Bone marrow (tissue), 2 donors: ENCODE data around the gene RNF223.
"Not testable (repeated sequence)": the region's sequence is repeated elsewhere in the genome, so short reads cannot be mapped to it uniquely, and the experiment has no call there.

Source experiments
- DNase-seq, 2 donors: peaks; one replicate each; lab custom pipeline; 2025; lab: John Stamatoyannopoulos, UW

Gene RNF223

DNA sequence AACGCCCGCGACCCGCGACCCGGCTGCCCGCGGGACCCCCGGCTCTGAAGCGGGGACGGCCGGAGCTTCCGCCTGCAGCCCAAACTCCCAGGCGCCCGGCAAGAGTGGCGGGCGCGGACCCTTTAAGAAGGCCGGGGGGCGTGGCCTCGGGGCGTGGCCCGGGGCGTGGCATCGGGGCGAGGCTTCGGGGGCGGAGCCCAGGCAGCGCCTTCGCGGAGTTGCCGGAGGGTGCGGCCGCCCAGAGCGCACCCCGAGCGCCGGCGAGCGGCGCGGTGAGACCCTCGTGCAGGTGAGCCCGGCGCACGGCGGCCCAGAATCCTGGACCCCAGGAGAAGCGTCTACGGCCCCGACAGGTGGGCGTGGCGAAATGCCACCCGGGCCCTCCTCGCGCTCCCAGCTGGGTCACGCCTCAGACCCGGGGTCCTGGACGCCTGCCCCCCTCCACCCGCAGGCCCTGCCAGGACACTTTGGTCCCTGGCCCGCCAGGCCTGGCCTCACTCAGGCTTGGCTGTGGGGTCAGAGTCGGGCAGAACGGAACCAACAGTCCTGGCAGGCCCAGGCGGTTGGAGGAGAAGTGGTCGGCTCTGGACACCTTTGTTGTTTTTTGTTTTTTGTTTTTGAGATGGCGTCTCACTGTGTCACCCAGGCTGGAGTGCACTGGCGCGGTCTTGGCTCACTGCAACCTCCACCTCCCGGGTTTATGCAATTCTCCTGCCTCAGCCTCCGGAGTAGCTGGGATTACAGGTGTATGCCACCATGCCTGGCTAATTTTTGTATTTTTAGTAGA is 14.4 kb downstream of the RNF223 start:
- DNase-seq, result peak; percentile 38 to 75

DNA sequence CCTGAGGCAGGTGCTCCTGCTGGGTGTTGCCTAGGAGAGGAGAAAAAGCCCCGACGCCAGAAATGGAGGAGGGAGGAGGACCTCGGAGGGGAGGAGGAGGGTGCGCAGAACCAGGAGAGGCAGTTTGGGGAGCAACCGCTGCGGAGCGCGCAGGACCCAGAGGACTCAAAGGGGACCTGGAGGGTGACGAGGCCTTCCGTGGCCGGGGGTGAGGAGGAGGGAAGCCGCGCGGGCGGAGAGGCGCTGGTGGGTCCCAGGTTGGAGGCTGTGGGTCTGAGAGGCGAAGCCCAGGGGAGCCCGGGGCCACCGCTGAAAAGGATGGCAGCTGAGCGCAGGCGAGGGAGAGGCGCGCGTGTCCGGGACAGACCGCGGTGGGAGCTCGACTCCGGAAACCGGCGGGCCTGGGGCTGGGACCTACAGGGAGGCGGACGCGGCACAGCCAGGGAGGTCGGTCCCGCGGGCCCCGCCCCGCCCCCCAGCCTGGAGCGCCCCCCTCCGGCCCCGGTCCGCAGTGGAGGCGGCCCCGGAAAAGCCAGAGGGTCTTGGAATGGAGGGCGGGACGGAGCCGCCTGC is 15.1 kb downstream of the RNF223 start:
- peak in 1 of 2 donors; percentile 24 for DNase-seq

DNA sequence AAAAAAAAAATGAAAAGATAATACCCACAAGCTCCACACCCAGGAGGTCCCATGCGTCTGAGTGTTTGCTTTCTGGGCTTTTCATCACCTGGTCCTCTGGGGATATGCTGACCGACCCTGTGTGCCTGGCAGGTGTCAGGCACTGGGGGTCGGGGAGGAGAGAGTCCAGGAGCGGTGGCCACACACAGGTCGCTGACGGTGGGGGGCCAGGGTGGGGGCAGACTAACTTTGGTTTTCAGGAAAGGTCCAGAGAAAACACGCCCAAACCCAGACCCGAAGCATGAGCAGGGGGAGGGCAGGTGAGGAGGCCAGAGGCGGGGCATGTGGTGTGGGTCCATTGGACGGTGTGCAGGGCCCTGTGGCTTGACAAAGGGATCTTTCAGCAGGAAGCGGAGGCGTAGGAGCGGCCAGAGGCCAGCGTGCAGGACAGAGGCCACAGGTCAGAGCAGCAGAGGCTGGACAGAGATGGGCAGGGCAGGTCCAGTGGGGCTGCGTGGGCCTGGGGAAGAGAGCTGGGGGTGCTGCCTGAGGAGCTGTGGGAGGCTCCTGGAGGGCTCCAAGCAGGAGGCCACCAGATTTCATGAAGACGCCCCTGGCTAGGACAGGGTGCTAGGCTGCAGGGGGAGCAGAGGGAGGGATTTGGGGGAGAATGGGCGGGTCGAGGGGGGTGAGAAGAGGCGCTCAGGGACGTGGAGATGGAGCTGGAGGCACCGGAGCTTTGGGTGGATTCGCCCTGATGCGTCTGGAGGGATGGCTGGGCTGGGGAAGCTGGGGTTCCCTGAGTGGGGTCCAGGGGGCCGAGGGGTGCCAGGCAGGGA is 15.8 kb downstream of the RNF223 start:
- DNase-seq, result no peak

DNA sequence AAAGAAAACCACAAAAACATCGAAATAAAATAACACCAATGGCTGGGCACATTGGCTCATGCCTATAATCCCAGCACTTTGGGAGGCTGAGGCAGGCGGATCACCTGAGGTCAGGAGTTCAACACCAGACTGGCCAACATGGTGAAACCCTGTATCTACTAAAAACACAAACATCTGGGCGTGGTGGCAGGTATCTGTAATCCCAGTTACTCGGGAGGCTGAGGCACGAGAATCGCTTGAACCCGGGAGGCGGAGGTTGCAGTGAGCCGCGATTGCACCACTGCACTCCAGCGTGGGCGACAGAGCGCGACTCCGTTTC is 16.4 kb downstream of the RNF223 start:
- DNase-seq, result not testable (repeated sequence)

DNA sequence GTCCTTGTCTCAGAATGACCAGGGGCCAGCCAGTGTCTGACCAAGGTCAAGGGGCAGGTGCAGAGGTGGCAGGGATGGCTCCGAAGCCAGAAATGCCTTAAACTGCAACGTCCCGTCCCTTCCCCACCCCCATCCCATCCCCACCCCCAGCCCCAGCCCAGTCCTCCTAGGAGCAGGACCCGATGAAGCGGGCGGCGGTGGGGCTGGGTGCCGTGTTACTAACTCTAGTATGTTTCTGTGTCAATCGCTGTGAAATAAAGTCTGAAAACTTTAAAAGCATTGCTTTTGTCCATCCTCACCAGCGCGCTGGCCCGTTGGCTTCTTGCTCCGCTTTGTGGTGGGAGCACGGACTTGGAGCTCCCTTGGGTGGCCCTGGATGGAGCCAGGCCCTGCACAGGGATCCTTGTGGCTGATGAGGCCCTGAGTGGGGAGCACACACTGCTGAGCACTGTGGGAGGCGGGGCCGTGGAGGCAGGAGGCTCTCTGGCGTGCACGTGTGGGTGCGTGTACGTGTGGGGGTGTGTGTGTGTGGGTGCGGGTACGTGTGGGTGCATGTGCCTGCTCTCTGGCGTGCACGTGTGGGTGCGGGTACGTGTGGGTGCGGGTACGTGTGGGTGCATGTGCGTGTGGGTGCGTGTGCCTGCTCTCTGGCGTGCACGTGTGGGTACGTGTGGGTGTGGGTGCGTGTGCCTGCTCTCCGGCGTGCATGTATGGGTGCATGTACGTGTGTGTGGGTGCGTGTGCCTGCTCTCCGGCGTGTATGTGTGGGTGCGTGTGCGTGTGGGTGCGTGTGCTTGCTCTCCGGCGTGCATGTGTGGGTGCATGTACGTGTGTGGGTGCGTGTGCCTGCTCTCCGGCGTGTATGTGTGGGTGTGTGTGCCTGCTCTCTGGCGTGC is 18.0 kb downstream of the RNF223 start:
- no peak for DNase-seq

DNA sequence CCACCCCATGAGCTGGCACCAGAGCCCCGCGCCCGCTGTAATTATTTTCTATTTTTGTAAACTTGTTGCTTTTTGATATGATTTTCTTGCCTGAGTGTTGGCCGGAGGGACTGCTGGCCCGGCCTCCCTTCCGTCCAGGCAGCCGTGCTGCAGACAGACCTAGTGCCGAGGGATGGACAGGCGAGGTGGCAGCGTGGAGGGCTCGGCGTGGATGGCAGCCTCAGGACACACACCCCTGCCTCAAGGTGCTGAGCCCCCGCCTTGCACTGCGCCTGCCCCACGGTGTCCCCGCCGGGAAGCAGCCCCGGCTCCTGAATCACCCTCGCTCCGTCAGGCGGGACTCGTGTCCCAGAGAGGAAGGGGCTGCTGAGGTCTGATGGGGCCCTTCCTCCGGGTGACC is 19.1 kb downstream of the RNF223 start:
- DNase-seq, result no peak

DNA sequence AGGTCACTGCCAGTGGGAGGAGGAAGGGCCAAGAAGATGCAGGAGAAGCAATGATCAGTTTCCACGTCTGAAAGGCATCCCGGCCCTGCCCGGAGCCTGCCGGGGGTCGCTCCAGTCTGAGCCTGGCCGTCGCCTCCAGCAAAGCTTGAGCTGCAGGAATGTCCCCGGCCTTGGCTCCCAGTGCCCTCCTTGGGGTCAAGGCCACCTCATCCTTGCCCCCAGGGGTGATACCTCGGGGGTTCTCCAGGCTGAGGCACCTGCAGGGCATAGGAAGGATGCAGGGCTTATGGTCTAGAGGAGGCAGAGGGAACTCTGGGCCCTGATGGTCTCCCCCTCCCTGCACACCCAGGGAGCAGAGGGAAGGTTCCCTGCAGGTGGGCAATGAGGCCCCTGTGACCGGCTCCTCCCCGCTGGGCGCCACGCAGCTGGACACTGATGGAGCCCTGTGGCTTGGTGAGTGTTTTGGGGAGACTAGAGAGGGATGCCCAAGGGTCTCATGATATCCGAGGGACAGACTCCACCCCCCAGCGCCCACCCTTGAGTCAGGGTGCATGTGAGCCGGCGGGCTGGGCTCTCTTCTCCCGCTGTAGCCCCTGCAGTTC is 19.9 kb downstream of the RNF223 start:
- DNase-seq, result no peak

DNA sequence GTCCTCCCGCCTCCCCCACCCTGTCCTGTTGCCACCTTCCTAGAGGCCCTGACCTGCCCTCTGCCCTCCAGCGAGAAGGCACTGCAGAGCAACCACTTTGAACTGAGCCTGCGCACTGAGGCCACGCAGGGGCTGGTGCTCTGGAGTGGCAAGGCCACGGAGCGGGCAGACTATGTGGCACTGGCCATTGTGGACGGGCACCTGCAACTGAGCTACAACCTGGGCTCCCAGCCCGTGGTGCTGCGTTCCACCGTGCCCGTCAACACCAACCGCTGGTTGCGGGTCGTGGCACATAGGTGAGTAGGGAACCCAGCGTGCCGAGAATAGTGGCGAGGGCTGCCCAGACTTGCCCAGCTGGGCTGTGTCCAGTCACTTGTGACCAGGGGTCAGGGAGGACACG is 20.4 kb downstream of the RNF223 start:
- DNase-seq, result no peak

DNA sequence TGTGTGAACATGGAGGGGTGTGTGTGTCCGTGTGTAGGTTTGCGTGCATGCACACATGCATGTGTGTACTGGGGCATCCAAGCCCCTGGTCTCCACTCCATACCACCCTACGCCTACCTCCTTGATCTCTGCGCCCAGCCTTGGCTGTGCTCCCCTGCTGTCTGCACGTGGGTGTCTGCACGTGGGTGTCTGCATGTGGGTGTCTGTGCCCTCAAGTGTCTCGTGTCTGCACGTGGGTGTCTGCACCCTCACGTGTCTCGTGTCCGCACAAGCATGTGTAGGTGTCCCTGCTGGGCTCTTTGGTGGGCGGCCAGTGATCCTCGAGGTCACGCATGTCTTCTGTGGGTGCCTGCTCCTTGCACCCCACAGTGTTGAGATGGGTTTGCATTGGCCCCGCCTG is 21.1 kb downstream of the RNF223 start:
- DNase-seq, result no peak

DNA sequence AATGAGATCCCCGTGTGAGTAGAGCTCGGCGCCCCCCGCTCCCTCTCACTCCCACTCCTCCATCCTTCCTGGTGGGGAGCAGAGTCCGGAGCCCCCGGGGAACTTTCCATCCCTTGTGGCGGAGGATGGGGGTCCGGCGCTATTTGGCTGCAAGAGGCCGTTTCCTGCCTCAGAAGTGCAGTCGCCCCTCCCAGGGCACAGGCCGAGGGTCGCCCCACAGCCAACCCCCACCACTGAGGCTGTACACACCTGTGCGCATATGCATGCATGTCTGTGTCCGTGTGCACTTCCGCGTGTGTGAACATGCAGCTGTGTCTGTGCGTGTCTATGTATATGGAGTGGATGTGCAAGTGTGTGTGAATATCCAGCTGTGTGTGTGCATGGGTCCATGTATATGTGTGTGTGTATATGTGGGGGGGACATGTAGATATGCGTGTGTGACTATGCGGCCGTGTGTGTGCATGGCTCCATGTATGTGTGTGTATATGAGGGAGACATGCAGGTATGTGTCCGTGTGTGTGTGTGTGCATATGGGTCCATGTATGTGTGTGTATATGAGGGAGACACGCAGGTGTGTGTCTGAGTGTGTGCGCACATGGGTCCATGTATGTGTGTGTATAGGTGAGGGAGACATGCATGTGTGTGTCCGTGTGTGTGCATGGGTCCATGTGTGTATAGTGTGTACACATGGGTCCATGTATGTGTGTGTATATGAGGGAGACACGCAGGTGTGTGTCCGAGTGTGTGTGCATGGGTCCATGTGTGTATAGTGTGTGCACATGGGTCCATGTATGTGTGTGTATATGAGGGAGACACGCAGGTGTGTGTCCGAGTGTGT is 21.9 kb downstream of the RNF223 start:
- DNase-seq, result no peak

DNA sequence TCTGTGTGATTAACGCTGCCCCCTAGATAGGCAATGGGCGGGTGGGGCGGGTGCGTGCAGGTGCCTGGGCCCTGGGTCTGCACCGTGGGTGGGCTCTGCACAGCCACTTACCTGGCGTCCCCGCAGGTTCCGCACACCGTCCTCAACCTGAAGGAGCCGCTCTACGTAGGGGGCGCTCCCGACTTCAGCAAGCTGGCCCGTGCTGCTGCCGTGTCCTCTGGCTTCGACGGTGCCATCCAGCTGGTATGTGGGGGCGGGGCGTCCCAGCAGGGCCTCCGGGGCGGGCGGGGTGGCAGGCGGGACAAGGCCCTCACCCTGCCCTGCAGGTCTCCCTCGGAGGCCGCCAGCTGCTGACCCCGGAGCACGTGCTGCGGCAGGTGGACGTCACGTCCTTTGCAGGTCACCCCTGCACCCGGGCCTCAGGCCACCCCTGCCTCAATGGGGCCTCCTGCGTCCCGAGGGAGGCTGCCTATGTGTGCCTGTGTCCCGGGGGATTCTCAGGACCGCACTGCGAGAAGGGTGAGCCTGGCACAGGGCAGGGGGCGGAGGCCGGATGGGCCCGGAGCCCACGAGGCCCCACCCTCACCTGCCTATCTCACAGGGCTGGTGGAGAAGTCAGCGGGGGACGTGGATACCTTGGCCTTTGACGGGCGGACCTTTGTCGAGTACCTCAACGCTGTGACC is 22.8 kb downstream of the RNF223 start:
- DNase-seq, result no peak

DNA sequence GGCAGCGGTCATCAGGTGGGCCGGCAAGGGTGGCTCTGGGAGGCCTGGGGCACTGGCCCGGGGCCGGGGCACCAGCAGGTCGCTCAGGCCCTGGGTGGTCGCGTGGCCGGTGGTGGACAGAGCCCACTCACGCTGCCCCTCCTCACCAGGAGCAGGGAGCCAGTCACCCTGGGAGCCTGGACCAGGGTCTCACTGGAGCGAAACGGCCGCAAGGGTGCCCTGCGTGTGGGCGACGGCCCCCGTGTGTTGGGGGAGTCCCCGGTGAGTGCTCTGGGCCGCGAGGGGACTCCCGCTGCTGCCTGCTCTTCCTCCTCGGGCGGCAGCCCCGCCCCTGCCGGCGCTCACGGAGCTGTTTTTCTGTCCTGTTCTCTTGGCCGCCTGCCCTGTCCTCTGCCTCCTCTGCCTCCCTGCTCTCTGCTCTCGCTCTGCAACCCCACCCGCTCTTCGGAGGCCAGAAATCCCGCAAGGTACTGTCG is 23.5 kb downstream of the RNF223 start:
- DNase-seq, result no peak

DNA sequence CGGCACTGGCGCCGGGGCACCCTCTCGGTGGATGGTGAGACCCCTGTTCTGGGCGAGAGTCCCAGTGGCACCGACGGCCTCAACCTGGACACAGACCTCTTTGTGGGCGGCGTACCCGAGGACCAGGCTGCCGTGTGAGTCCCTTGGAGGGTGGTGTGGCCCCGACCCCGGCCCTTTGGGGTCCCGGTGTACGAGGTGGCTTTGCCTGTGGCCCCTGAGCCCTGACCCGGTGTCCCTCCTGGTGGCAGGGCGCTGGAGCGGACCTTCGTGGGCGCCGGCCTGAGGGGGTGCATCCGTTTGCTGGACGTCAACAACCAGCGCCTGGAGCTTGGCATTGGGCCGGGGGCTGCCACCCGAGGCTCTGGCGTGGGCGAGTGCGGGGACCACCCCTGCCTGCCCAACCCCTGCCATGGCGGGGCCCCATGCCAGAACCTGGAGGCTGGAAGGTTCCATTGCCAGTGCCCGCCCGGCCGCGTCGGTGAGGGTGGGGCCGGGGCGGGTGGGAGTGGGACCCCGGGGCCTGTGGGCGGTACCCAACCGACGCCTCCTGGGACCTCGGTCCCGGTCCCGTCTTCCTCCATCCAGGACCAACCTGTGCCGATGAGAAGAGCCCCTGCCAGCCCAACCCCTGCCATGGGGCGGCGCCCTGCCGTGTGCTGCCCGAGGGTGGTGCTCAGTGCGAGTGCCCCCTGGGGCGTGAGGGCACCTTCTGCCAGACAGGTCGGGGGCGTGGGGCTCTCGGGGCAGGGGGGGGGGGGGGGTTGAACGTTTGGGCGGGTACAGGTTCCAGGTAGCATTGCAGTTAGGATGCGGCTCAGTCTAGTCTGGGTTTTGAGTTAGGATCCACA is 24.6 kb downstream of the RNF223 start:
- DNase-seq, result no peak

DNA sequence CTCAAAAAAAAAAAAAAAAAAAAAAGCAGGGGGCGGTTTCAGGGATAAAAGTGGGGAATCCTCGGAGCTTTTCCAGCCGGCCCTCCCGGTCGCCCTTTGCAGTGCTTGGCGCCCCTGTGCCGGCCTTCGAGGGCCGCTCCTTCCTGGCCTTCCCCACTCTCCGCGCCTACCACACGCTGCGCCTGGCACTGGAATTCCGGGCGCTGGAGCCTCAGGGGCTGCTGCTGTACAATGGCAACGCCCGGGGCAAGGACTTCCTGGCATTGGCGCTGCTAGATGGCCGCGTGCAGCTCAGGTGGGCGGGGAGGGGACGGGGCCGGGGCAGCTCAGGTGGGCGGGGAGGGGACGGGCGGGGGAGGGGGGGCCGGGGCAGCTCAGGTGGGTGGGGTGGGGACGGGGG is 25.3 kb downstream of the RNF223 start:
- DNase-seq, result no peak

DNA sequence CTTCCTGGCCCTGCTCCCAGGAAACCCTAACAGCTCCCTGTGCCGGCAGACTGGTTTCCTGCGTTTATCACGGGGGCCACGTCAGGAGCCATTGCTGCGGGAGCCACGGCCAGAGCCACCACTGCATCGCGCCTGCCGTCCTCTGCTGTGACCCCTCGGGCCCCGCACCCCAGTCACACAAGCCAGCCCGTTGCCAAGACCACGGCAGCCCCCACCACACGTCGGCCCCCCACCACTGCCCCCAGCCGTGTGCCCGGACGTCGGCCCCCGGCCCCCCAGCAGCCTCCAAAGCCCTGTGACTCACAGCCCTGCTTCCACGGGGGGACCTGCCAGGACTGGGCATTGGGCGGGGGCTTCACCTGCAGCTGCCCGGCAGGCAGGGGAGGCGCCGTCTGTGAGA is 26.1 kb downstream of the RNF223 start:
- DNase-seq, result no peak

DNA sequence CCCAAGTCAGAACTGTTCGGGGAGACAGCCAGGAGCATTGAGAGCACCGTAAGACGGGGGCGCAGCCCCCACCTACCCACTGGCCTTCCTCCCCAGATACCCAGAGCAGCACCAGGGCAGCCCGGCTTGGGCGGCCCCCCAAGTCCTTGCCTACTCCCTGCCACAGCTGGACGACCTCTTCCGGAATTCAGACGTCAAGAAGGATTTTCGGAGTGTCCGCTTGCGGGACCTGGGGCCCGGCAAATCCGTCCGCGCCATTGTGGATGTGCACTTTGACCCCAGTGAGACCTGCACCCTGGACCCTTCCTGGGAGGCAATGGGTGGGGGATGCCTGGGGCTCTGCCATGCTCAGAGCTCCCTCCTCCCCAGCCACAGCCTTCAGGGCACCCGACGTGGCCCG is 26.7 kb downstream of the RNF223 start:
- no peak for DNase-seq

DNA sequence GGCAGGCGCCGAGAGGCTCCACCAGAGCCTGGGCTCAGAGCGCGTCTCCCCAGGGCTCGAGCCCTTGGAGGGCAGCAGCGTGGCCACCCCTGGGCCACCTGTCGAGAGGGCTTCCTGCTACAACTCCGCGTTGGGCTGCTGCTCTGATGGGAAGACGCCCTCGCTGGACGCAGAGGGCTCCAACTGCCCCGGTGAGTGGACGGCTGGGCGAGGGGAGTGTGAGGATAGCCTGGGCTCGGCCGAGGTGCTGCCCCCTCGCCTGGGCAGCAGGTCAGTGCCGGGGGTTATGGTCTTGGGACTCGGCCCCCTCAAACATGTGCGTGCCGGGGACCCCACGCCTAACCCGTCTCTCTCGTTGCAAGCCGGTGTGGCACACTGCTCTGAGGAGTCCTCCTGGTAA is 27.3 kb downstream of the RNF223 start:
- DNase-seq, result no peak

DNA sequence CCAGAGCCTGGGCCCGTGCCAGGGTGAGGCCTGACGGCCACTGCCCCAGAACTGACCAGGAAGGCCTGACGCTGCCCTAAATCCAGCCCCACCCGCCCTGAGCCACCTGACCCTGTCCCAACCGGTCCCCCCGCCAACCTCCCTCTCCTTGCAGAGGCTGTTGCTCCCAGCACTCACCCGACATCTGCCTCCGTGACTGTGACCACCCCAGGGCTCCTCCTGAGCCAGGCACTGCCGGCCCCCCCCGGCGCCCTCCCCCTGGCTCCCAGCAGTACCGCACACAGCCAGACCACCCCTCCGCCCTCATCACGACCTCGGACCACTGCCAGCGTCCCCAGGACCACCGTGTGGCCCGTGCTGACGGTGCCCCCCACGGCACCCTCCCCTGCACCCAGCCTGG is 27.9 kb downstream of the RNF223 start:
- no peak for DNase-seq

DNA sequence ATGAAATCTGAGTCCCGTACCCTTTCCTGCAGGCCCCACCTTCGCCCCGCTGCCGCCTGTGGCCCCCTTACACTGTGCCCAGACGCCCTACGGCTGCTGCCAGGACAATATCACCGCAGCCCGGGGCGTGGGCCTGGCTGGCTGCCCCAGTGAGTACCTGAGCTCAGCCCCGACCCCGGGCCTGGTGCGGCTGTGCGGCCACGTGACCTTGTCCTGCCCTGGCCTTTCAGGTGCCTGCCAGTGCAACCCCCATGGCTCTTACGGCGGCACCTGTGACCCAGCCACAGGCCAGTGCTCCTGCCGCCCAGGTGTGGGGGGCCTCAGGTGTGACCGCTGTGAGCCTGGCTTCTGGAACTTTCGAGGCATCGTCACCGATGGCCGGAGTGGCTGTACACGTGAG is 29.0 kb downstream of the RNF223 start:
- no peak for DNase-seq
